Inferior parietal cortex (tissue), 1 donor: ENCODE data around the gene SIPA1L3.
"Not testable (repeated sequence)": the region's sequence is repeated elsewhere in the genome, so short reads cannot be mapped to it uniquely, and the experiment has no call there.

ENCODE experiments used
- DNase-seq: peaks from one replicate; pipeline ENCODE4 v3.0.0-alpha.2; 2016; ENCODE audit errors: extremely low spot score

SIPA1L3 gene

DNA sequence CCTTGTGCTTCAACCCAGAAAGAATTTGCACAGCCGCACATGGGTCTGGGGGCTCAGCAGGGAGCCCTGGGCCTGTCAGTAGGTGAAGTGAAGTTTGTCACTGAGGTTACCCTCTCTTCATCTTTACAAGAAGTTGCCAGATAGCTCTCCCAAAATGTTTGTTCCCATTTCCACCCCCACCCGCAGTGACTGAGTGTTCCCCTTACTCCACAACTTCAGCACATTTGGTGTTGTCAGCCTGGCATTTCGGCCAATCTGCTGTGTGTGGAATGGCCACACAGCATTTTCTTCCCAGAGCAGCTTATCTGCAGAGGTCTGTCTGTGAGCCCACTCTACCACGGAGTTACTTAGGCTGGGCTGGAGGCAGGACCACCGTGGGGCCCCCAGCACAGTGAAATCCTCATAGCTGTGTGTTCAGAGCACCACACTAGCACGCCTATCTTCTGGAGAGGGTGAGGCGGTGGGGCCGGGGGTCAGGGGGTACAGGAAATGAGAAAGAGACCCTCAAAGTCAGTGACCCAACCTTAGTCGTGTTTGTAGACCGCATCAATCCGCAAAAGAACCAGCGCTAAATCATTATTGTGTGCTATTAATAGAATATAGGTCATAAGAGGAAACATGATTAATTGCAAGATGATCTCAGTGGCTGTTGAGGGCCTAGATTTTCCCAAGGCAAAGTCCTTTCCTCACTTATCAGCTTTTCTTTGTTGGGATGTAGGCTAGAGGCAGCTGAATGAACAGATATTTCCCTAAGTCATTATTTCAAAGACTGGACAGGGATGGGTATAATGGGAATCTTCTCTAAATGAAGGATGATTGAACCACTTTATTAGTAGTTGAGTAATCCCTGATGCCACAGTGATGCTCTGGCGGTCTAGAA is 116.0 kb downstream of the SIPA1L3 start:
- no peak for DNase-seq

DNA sequence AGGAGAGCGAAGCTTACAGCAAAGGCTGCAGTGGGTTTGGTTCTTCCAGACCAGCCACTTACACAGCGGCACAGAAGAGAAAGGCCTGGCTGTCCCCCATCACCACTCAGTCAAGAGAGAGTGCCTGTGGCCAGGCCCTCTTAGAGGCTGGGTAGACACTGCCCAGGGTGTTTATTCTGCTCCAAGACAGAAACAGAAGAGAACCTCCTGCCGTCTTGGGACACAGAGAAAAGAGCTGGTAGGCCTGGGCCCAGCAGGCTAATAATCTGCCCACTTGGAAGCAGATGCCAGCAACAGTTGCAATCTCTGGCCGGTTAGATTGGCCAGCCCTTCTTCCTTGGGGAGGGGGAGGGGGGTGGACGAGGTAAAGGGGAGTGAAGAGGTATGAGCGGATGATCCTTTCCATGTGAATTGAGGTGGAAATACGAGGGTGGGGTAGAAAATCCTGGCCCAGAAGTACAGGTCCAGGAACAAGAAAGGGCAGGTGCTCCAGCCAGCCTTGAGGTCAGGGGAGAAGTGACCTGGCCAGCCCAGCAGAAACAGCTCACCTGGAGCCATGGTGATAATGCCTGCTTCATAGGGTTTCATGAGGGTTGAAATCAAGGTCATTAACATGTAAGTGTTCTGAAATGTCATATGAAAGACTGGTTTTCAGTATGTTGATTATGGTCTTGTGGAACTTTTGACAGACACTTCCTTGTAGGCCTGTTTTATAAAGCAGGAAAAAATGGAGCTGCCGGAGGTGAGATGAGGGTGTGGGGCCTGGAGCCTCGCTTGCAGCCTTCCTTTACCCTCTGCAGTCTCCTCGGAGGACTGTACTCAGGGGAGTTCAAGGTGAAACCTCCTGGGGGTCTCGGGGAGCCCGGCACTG is 116.9 kb downstream of the SIPA1L3 start:
- no peak for DNase-seq

DNA sequence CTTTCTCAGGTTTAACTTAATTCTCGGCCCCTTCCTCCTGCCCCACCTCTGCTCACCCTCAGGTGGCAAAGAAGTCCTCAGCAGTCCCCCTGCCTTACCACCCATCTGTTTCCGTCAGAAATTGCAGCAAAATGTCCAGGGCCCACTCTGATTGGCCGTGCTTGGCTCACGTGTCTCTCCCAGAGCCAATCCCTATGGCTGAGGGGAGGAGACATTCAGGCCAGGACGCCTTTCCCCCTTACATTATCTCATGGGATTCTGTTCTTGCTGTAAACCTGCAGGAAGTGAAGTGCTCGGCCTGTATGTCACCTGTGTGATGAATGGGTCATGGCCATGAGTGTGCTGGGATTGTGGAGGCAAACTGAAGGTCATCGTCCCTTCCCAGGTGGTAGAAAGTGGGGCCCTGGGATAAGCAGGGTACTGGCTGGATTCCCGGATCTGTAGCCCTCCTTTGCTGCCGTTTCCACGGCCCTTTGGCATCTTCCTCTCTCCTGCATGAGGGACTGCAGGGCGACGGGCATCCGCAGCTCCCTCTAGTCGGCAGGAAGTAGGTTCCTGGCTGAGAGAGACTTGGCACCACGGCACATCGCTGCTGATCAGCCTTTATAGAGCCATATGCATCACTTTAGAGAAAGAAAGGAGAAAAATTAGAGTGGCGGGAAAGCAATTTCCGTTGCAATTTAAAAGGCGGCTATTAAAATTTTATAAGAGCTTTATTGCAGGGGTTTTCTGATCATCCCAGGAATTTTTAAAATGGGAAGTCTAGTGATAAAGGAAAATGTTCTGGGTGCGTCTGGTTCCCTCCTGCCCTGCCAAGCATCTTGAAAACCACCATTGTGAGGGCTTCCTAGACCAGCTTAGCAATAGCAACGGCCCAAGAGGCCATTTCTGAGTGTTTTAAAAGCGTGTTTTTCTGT is 118.2 kb downstream of the SIPA1L3 start:
- DNase-seq = no peak

DNA sequence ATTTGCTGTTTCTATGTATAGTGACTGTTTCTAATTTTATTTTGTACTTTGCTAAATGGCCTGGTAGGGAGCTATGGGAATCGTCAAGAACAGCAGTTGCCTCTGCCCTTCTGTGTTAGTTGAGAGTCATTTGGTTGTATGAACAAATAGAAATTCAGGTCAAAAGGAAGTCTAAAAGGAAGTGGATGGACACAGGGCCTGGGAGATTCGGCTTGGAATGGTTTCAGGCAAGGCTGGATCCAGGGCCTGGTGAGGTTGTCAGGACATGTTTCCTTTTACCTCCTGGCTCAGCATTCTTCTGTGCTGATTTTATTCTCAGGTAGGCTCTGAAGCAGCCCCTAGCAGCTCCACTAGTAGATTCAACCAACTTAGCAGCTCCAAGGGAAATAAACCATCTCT is 118.9 kb downstream of the SIPA1L3 start:
- no peak for DNase-seq

DNA sequence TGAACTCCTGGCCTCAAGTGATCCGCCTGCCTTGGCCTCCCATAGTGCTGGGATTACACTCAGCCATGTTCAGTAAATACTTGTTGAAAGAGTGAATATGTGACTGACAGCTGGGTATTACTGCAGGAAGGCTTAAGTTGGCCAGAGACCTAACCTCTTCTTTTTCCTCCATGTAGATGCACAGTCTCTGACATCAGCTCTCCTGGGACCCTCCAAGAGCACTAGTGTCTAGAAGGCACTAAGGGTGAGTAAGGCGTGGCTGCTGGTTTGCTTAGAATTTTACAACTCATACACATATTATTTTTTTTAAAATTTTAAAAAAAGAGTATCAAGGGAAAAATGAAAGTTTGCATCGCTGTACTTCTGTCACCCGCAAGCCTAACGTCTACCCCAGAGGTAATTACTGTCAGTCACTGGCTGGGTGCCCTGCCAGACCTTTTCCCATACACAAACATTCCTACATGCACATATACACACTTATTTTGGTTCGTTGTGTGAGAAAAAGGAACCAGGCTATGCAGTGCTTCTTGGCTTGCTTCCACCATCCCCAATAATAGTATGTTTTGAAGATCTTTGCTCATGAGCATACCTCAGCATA is 122.0 kb downstream of the SIPA1L3 start:
- DNase-seq = no peak

DNA sequence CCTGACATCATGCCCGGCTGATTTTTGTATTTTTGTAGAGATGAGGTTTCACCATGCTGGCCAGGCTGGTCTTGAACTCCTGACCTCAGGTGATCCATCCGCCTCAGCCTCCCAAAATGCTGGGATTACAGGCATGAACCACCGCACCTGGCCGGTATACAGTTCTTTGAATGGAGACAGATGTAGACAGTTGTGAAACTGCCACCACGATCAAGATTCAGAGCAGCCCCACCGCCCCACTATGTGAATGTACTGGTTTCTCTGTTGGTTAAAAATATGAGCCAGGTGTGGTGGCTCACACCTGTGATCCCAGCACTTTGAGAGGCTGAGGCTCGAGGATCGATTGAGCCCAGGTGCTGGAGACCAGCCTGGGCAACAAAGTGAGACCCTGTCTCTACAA is 123.0 kb downstream of the SIPA1L3 start:
- not testable (repeated sequence) for DNase-seq

DNA sequence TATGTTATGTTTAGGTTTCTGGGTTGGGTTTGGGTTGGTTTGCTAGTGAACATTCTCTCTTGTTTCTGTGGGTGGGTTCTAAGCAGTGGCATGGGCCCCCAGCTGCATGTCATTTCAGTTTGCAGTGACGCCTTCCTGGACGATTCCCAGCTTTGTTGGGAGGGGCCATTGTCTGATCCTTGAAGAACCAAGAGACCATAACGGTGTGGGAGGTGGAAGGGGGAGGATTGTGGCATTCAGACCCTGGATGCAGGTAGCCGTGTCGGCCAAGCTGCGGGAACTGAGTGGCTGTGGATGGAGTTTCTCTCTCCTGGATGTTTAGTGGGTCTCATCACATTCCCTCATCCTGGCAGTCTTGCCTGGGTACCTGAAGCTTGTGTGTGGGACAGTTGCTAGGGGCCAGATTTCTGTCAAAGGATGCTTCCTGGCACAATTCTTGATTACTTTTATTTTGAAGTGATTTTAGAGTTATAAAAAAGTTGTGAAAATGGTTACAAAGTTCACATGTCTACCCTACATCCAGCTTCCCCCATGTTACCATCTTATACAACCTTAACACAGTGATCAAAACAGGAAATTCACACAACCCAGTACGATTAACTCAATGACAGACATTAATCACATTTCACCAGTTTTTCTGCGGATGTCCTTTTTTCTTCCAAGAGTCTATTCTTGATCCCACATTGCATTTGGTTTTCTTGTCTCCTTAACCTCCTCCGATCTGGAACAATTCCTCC is 123.8 kb downstream of the SIPA1L3 start:
- DNase-seq = no peak

DNA sequence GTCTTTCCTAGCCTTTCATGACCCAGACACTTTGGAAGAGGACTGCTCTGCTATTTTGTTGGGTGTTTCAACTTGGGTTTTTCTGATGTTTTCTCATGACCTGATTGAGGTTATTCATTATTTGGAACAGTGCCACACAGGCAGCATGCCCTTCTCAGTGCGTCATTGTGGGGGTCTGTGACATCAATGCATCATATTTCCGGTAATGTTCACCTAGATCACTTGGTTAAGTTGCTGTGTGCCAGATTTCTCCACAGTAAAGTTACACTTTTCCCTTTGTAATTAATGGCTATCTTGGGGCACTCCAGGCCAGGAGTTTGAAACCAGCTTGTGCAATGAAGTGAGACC is 124.4 kb downstream of the SIPA1L3 start:
- DNase-seq = no peak

DNA sequence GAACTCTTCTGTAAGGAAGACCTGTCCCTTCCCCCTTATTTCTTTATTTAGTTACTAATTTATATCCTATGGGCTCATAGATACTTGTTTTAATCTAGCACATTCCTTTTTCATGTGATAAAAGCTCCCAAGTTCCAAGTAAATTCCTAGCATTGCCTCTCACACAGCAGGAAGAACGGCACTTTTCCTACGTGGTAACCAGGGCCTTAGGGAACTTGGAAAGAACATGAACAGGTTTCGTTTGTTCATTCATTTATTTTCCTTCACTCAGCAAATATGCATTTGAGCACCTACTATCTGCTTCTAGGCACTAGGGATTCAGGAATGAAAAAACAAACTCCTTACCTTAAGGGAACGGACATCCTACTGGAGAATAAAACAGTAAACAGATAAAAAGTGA is 125.1 kb downstream of the SIPA1L3 start:
- no peak for DNase-seq

DNA sequence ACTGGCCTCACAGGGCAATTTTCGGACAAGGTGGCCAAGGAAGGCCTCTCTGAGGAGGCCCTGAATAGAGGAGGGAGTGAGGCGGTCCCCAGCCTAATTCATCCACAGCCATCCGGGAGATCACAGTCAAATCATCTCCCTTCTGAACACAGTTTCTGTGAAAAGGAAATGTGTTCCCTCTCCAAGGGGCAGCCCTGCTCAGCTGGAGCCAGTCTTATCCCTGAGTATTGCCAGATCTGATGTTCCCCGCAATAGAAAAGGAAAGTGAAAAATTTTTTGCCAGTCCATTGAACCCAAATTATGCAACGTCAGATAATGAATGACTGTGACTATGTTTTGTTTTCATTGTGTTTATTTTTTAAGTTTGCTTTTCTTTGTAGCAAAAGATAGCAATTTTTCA is 125.9 kb downstream of the SIPA1L3 start:
- DNase-seq = no peak

DNA sequence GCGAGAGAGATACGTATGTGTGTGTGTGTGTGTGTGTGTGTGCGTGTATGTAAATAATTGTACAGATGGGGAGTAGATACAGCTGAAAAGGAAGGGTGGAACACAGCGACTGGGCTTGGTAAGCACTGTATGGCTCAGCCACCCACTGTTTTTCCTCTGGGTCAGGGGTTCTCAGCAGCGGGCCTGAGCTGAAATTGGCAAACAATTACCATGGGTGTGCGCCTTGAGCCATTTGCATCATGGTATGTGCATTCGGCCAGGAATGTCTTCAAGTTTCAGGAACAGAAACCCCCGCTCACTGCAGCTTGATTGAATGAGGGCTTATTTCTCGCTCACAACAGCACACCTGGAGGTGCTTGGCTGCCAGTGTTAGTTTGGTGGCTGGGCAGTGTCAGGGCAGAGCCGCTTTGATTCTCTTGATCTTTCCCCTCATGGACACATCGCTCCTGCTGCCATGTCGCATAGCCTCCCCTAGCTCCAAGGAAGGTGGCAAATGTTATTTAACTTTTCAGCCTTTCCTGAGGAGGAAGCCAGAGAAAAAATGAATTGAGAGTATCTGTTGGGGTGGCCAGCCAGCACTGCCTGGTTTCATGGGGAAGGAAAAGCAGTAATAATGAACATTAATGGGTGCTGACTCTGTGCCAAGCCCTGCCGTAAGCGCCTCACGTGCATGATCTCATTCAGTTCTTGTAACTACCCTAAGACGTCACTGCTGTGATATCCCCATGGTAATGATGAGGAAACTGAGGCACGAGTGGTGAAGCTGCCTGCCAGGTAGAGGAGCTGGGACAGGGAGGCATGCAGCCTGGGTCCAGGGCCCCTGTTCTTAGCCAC is 126.9 kb downstream of the SIPA1L3 start:
- no peak for DNase-seq

DNA sequence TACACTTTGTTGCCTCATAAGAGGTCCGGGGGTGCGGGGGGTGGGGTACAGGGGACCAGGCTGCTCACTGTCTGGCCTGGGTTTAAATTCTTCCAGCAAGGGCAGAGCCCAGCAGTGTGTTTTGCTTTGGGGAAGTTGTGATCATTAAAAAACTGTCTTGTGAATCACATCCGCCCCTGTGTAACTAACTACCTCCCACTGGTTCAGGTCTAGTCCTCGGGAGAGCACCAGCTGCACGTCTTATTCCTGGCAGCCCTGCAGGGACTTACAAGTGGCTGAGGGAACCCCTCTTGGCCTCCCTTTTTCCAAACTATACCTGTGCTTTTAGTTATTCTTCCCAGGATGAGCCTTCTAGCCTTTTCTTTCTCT is 127.5 kb downstream of the SIPA1L3 start:
- DNase-seq = no peak

DNA sequence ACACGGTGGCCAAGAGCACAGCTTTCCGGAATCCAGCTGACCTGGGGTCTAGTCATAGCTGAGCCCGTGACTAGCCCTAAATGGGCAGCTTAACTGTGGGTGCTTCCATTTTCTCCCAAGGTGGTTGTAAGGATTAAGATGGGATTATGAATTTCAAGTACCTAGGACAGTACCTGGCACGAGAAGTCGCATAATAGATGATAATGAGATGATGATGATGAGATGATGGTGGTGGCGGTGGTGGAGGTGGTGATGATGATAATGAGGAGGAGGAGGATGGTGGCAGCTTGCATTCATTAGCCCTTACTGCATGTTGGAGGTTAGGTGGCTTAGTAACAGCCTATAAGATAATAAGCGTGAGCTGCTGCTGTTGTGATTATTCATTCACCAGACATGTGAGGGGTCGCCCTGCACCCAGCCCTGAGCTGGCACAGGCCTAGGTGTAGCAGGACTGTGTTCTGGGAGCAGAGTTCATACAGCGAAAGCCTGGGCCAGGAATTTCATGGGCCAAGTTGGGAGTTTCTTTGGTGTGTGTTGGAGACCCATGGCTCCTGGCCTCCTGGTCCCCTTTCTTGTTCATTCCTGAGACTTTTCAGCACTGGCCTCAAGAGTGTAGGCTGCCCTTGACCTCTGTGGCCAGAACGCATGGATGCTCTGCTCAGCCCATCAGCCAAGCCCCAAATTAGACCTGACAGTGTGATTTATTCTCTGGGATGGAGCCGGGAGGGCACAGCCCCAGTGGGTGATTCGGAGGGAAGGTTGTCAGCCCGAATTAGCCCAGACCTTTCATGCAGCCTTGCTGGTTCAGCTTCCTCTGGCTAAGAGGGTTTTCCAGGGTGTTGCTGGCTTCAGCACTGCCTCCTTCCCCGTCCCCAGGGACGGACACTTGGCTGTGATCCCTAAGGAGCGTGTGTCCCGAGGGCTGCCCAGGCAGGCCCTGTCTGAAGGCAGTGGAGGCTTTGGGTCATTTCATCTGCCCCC is 128.8 kb downstream of the SIPA1L3 start:
- DNase-seq = no peak

DNA sequence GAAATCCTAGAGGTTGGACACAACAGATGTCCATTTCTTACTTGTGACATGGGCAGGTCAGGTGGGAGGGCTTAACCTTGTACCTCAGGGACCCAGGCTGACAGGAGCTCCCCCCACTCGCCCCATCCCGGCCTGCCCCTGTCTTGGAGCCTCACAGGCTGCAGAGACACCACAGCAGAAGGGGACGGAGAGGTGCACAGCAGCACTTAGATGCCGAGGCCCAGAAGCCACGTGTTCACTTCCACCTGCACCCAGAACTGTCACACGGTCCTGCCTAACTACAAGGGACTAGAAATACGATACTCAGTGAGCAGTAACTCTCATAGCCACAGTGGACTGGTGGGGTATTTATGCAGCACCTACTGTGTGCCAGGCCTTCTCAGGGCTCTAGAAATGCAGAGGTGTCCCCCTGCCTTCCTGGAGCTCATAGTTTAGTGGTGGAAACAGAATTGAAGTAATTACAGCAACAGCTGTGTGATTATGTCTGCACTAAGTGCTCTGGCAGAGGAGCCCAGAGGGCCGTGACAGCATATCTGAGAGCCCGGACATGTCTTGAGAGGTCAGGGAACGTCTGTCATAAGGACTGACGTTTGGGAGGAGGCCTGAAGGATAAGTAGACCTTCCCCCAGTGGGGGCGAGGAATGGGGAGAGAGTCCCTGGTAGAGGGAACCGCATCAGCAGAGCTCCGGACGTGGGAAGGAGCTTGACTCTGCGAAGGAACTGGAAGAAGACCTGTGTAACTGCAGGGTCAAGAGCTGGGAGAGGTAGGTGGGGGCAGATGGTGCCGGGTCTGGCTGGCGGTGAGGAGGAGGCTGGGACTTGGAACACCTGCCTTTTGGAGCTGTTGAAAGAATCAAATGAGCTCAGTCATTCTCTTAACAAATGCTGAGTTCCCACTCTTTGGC is 130.0 kb downstream of the SIPA1L3 start:
- no peak for DNase-seq

DNA sequence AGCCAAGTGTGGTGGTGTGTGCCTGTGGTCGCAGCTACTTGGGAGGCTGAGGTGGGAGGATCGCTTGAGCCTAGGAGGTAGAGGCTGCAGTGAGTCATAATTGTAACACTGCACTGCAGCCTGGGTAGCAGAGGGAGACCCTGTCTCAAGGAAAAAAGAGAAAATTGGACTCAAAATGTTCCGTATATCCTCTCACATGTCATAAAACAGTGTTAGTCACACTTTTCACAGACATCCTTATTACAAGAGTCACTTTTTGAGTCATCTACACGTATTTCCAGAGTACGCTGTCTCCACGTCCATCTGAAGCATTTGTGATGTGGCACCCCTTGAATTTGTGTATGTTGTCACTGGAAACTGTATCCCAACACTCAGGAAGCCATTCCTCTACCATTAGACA is 133.0 kb downstream of the SIPA1L3 start:
- no peak for DNase-seq

DNA sequence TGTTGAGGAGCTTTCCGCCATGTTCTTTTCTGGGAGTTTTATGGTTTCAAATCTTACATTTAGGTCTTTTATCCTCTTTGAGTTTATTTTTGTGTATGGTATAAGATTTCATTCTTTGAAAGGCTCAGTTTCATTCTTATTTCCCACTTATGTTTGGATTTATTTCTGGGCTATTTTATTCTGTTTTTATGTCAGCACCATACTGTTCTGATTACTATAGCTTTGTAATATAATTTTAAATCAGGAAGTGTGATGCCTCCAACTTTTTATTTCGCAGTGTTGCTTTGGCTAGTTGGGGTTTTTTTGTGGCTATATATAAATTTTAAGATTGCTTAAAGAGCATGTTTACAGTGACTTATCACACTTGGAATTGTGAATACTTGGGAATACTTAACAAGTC is 135.1 kb downstream of the SIPA1L3 start:
- no peak for DNase-seq

DNA sequence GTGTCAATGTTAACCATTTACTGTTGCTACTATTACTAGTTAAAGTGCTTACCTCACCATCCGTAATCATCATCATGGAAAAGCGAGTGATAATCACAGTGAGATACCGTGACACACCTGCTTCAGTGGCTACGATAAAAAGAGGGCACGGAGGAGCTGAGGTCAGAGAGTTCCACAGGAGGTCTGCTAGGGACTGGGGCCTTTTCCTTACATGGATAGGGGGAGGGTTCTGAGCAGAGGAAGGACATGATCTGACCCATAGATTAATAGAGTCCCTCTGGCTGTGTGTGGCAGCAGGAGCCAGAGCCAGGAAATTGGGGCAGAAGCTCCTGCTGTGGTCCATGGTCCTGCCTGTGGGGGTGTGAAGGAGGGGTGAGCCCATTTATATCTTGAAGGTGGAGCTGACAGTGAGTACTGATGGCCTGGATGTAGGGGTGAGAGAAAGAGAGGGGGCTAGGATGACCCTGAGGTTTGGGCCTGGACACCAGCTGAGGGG is 136.7 kb downstream of the SIPA1L3 start:
- no peak for DNase-seq
